CD14-positive monocyte (primary cell): ENCODE measurements around the gene MRTFA. TPM values are rescaled to one million over a fixed set of nuclear protein-coding genes. Genes with fewer than 3 reads are reported as not detected.
A peak's percentile ranks its signal among the peaks of the same experiment; 100 is the strongest.

ENCODE experiments used
- DNase-seq, 3 donors: peaks; one replicate each; pipeline ENCODE4 v3.0.0-alpha.2; 2011 to 2022
- H2AFZ ChIP-seq: 2 replicates; pipeline ENCODE4 v1.6.0; 2012; ENCODE audit warnings: mild to moderate bottlenecking, low read depth, low read length, inconsistent platforms; ENCODE audit not compliant: insufficient read depth, poor library complexity, severe bottlenecking
- H3K27ac ChIP-seq, 2 donors: 1 replicate in 1 of 2; 2 replicates in 1 of 2; pipeline ENCODE4 v1.5.1; 2012 to 2013; ENCODE audit warnings: low read length in 2 of 2, control low read depth in 1 of 2, inconsistent platforms in 1 of 2, low read depth in 1 of 2, mild to moderate bottlenecking in 1 of 2
- H3K27me3 ChIP-seq, 2 donors: one replicate each; pipeline versions ENCODE4 v1.6.0 to v1.6.1; 2011 to 2013; ENCODE audit warnings: low read length in 2 of 2; ENCODE audit not compliant: control insufficient read depth in 2 of 2, insufficient read depth in 2 of 2
- H3K36me3 ChIP-seq, 2 donors: replicated peaks in 1 of 2; 1 replicate in 1 of 2; 2 replicates in 1 of 2; pipeline versions ENCODE4 v1.5.1 to v1.6.1; 2012 to 2013; ENCODE audit warnings: low read length in 2 of 2, control low read depth in 1 of 2, inconsistent platforms in 1 of 2, mild to moderate bottlenecking in 1 of 2; ENCODE audit not compliant: insufficient read depth in 2 of 2, control insufficient read depth in 1 of 2
- H3K4me1 ChIP-seq, 2 donors: 1 replicate in 1 of 2; 2 replicates in 1 of 2; pipeline versions ENCODE4 v1.5.1 to v1.6.1; 2012 to 2013; ENCODE audit warnings: low read length in 2 of 2, control low read depth in 1 of 2, inconsistent platforms in 1 of 2, mild to moderate bottlenecking in 1 of 2, moderate library complexity in 1 of 2; ENCODE audit not compliant: insufficient read depth in 2 of 2, control insufficient read depth in 1 of 2
- H3K4me2 ChIP-seq: replicated peaks from 2 replicates; pipeline ENCODE3; 2012; ENCODE audit warnings: low read length, moderate library complexity, mild to moderate bottlenecking; ENCODE audit not compliant: poor library complexity, severe bottlenecking; ENCODE audit errors: extremely low read depth
- H3K4me3 ChIP-seq, 3 experiments: fragments of 200-600 bp in 1 of 3; sonication (generic) in 1 of 3; replicated peaks in 1 of 3; 1 replicate in 2 of 3; 2 replicates in 1 of 3; pipeline ENCODE4 v1.5.1; 2011 to 2013; ENCODE audit warnings: low read length in 3 of 3, mild to moderate bottlenecking in 3 of 3, control low read depth in 2 of 3, low read depth in 2 of 3, inconsistent platforms in 1 of 3, moderate library complexity in 1 of 3
- H3K79me2 ChIP-seq: 2 replicates; pipeline ENCODE4 v1.6.0; 2012; ENCODE audit warnings: mild to moderate bottlenecking, control low read depth, inconsistent platforms, low read length, moderate library complexity; ENCODE audit not compliant: insufficient read depth
- H3K9ac ChIP-seq: 2 replicates; pipeline ENCODE4 v1.6.0; 2017; ENCODE audit warnings: low read length, mild to moderate bottlenecking; ENCODE audit not compliant: insufficient read depth, poor library complexity, severe bottlenecking
- H3K9me3 ChIP-seq, 2 donors: replicated peaks in 1 of 2; 1 replicate in 1 of 2; 2 replicates in 1 of 2; pipeline versions ENCODE4 v1.5.1 to v1.6.1; 2012 to 2013; ENCODE audit warnings: low read length in 2 of 2, control low read depth in 1 of 2; ENCODE audit not compliant: control insufficient read depth in 1 of 2, insufficient read depth in 1 of 2
- H4K20me1 ChIP-seq: 2 replicates; pipeline ENCODE4 v1.6.0; 2012; ENCODE audit warnings: mild to moderate bottlenecking, low read length, control low read depth, moderate library complexity; ENCODE audit not compliant: insufficient read depth
- H3K27ac Mint-ChIP-seq, 7 donors: one replicate each; pipeline ENCODE4 v1.8.0; 2020; ENCODE audit warnings: mild to moderate bottlenecking in 7 of 7, mixed read lengths in 7 of 7, moderate library complexity in 6 of 7, inconsistent platforms in 2 of 7
- H3K27me3 Mint-ChIP-seq, 3 donors: one replicate each; pipeline ENCODE4 v1.8.0; 2021 to 2022; ENCODE audit warnings: low read depth in 3 of 3, mild to moderate bottlenecking in 3 of 3, mixed read lengths in 3 of 3, moderate library complexity in 3 of 3, inconsistent platforms in 1 of 3
- H3K36me3 Mint-ChIP-seq, 2 donors: one replicate each; pipeline ENCODE4 v1.8.0; 2020; ENCODE audit warnings: mixed read lengths in 2 of 2, inconsistent platforms in 1 of 2, mild to moderate bottlenecking in 1 of 2
- H3K4me1 Mint-ChIP-seq: one replicate; pipeline ENCODE4 v1.8.0; 2020; ENCODE audit warnings: mild to moderate bottlenecking, mixed read lengths
- H3K4me3 Mint-ChIP-seq, 2 donors: one replicate each; pipeline ENCODE4 v1.8.0; 2020; ENCODE audit warnings: mild to moderate bottlenecking in 2 of 2, mixed read lengths in 2 of 2, moderate library complexity in 1 of 2
- H3K9me3 Mint-ChIP-seq, 7 donors: one replicate each; pipeline ENCODE4 v1.8.0; 2020 to 2022; ENCODE audit warnings: mixed read lengths in 7 of 7, mild to moderate bottlenecking in 6 of 7, moderate library complexity in 6 of 7, inconsistent platforms in 2 of 7
- WGBS: methylation state at CpG from one replicate; pipeline ENCODE4 v1.1.5; 2013; ENCODE audit warnings: missing lambda C conversion rate; ENCODE audit not compliant: insufficient coverage; 5-methylcytosine and 5-hydroxymethylcytosine counted together
- intact Hi-C, 2 donors: fragments of 100-400 bp; cut with micrococcal nuclease; formaldehyde crosslinking; loops; one replicate each; pipeline versions ENCODE4 v1.15.0 to v1.15.1; 2023
- polyA plus RNA-seq, 3 donors: library from polyadenylated mRNA; depleted of rRNA in 1 of 3; unstranded in 2 of 3; stranded (reverse) in 1 of 3; fragments of 300-500 nt in 2 of 3; fragments of >200 nt in 1 of 3; fragmentation: Illumina TruSeq in 2 of 3; gene quantifications; 1 replicate in 2 of 3; 2 replicates in 1 of 3; pipeline ENCODE4 v1.2.3, GENCODE V29; 2012 to 2021
- TF ChIP-seq, protein P1 (sequence below): fragments of 200-600 bp; IDR thresholded peaks from one replicate; pipeline ENCODE4 v1.8.0; 2022; ENCODE audit warnings: antibody characterized with exemption, mild to moderate bottlenecking

The MRTFA gene
- polyA plus RNA-seq, 3 donors: 14.1 to 33.8 (median 18.9) TPM

GRCh38 chr22:40572976-40573375 lies 63.5 kb downstream of the MRTFA start:
- Histone ChIP-seq H3K9ac (no peak overlapping the region), H4K20me1 (peaks cover 67% of the 10 kb centered on the region), H3K9me3 (peaks cover 0 to 6% of the 10 kb centered on the region in 2 donors), H3K4me2 (no peak overlapping the region), H2AFZ (no peak overlapping the region), H3K27ac (peak overlapping the region in 1 of 2 donors; percentile 14), H3K4me1 (peaks cover 5 to 9% of the 10 kb centered on the region in 2 donors), H3K27me3 (no peaks in the 10 kb centered on the region), H3K4me3 (no peak overlapping the region), H3K79me2 (peaks cover 32% of the 10 kb centered on the region), H3K36me3 (peaks cover 0 to 4% of the 10 kb centered on the region in 2 donors)
- peaks cover 2 to 17% of the 10 kb centered on the region in 2 donors for H3K36me3 Mint-ChIP-seq
- intact Hi-C loops: no loop called here
- TF ChIP-seq, protein P1, sequence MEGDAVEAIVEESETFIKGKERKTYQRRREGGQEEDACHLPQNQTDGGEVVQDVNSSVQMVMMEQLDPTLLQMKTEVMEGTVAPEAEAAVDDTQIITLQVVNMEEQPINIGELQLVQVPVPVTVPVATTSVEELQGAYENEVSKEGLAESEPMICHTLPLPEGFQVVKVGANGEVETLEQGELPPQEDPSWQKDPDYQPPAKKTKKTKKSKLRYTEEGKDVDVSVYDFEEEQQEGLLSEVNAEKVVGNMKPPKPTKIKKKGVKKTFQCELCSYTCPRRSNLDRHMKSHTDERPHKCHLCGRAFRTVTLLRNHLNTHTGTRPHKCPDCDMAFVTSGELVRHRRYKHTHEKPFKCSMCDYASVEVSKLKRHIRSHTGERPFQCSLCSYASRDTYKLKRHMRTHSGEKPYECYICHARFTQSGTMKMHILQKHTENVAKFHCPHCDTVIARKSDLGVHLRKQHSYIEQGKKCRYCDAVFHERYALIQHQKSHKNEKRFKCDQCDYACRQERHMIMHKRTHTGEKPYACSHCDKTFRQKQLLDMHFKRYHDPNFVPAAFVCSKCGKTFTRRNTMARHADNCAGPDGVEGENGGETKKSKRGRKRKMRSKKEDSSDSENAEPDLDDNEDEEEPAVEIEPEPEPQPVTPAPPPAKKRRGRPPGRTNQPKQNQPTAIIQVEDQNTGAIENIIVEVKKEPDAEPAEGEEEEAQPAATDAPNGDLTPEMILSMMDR: no peak
- H3K4me3 Mint-ChIP-seq: no peak overlapping the region
- WGBS: 20% methylated on average over 1 of the region's 2 CpGs
- peak overlapping the region in 2 of 7 donors; percentile 14 to 16 for H3K27ac Mint-ChIP-seq
- no peaks in the 10 kb centered on the region for H3K27me3 Mint-ChIP-seq
- DNase-seq: no peak
- peaks cover 26% of the 10 kb centered on the region for H3K4me1 Mint-ChIP-seq
- H3K9me3 Mint-ChIP-seq: peaks cover 2 to 25% (median 9%) of the 10 kb centered on the region in 7 donors

DNA sequence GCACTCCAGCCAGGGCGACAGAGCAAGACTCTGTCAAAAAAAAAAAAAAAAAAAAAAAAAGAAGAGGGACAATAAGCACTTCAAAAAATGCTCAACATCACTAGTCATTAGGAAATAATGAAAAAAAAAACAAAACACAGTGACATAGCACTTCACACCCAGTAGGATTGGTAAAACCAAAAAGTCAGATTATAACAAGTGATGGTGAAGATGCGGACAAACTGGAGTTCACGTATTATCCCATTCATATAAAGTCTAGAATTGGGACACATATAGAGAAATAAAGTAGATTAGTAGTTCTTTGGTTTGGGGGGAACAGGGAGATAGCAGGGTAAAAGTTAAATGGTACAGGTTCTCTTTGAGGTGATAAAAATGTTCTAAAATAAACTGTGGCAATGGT lies 64.6 kb downstream of the MRTFA start:
- WGBS: no CpG with 5 or more reads among the region's 3 CpGs
- peaks cover 4 to 14% of the 10 kb centered on the region in 2 donors for H3K36me3 Mint-ChIP-seq
- peaks cover 31% of the 10 kb centered on the region for H3K79me2 ChIP-seq
- peaks cover 0 to 6% of the 10 kb centered on the region in 2 donors for H3K9me3 ChIP-seq
- H3K4me3 ChIP-seq: no peak overlapping the region
- H3K9ac ChIP-seq: no peak overlapping the region
- no peak for DNase-seq
- H3K4me1 ChIP-seq: peaks cover 5 to 9% of the 10 kb centered on the region in 2 donors
- no peak overlapping the region for H3K4me2 ChIP-seq
- no peaks in the 10 kb centered on the region for H3K27me3 Mint-ChIP-seq
- intact Hi-C loops: no loop called here
- no peak overlapping the region for H2AFZ ChIP-seq
- peaks cover 2 to 25% (median 9%) of the 10 kb centered on the region in 7 donors for H3K9me3 Mint-ChIP-seq
- peaks cover 28% of the 10 kb centered on the region for H3K4me1 Mint-ChIP-seq
- no peak overlapping the region for H3K4me3 Mint-ChIP-seq
- peaks cover 77% of the 10 kb centered on the region for H4K20me1 ChIP-seq
- TF ChIP-seq, protein P1: no peak
- peak overlapping the region in 1 of 7 donors; percentile 58 for H3K27ac Mint-ChIP-seq
- H3K27me3 ChIP-seq: no peaks in the 10 kb centered on the region
- H3K36me3 ChIP-seq: peaks cover 0 to 4% of the 10 kb centered on the region in 2 donors
- H3K27ac ChIP-seq: no peak overlapping the region
